Measurements from ENCODE around the gene SYPL1. TPM values are rescaled to one million over a fixed set of nuclear protein-coding genes. Genes with fewer than 3 reads are reported as not detected.

Gene SYPL1
- 55.7 TPM for polyA plus RNA-seq (2013, experiment 1 of 4)
- 52.0 TPM for polyA plus RNA-seq (2013, experiment 2 of 4)
- polyA plus RNA-seq (2013, experiment 3 of 4) = 42.6 TPM
- 51.0 TPM for polyA plus RNA-seq (2013, experiment 4 of 4)

GRCh38 chr7:106112118-106112971 is at the start of gene SYPL1:
Gene SYPL1, minus strand, starts transcription at chr7:106112312. Its CDS starts 104 bp downstream, at chr7:106112208.
- Histone ChIP-seq H3K9me3 (ENCODE audit: control insufficient read depth, low read length) (no peaks in the 10 kb centered on the region), H3K4me3 (ENCODE audit: insufficient read depth, low read depth, low read length) (peak within 1 kb of the TSS; percentile 61), H3K36me3 (ENCODE audit: control insufficient read depth, insufficient read depth, low read length) (no peaks in the 10 kb centered on the region), H3K27ac (ENCODE audit: insufficient read depth, low read depth, low read length, poor library complexity, severe bottlenecking) (peak within 1 kb of the TSS; percentile 65), H3K4me1 (ENCODE audit: control insufficient read depth, insufficient read depth, low read length) (no peaks in the 10 kb centered on the region), H3K27me3 (ENCODE audit: control insufficient read depth, insufficient read depth, low read length, poor library complexity, severe bottlenecking) (peaks cover 7% of the 10 kb centered on the region)
- 2 to 3% methylated on average over 75 to 76 of the region's 76 CpGs for WGBS, 2 experiments

- Histone ChIP-seq H3K4me1 (ENCODE audit: control insufficient read depth, insufficient read depth, low read length) (no peaks in the 10 kb centered on the region), H3K4me3 (ENCODE audit: insufficient read depth, low read depth, low read length) (no peak overlapping the region), H3K36me3 (ENCODE audit: control insufficient read depth, insufficient read depth, low read length) (no peaks in the 10 kb centered on the region)
Observed at GRCh38 chr7:106155027-106155426, 42.9 kb upstream of the SYPL1 start.

GRCh38 chr7:106153891-106154449 is 41.9 kb upstream of the SYPL1 start:
- WGBS, 2 experiments = 62 to 65% methylated on average over 15 of the region's 15 CpGs
- Histone ChIP-seq H3K27me3 (ENCODE audit: control insufficient read depth, insufficient read depth, low read length, poor library complexity, severe bottlenecking) (no peaks in the 10 kb centered on the region), H3K4me1 (ENCODE audit: control insufficient read depth, insufficient read depth, low read length) (no peaks in the 10 kb centered on the region), H3K27ac (ENCODE audit: insufficient read depth, low read depth, low read length, poor library complexity, severe bottlenecking) (no peak overlapping the region), H3K36me3 (ENCODE audit: control insufficient read depth, insufficient read depth, low read length) (no peaks in the 10 kb centered on the region), H3K4me3 (ENCODE audit: insufficient read depth, low read depth, low read length) (no peak overlapping the region), H3K9me3 (ENCODE audit: control insufficient read depth, low read length) (no peaks in the 10 kb centered on the region)

More at GRCh38 chr7:106155027-106155426, 42.9 kb upstream of the SYPL1 start:
- 93 to 95% methylated on average over 4 of the region's 4 CpGs for WGBS, 2 experiments
- no peaks in the 10 kb centered on the region for H3K27me3 ChIP-seq (ENCODE audit: control insufficient read depth, insufficient read depth, low read length, poor library complexity, severe bottlenecking)
- H3K9me3 ChIP-seq (ENCODE audit: control insufficient read depth, low read length) = no peaks in the 10 kb centered on the region
- H3K27ac ChIP-seq (ENCODE audit: insufficient read depth, low read depth, low read length, poor library complexity, severe bottlenecking) = no peak overlapping the region

GRCh38 chr7:106152313-106152665 is 40.2 kb upstream of the SYPL1 start:
- no peaks in the 10 kb centered on the region for H3K27me3 ChIP-seq (ENCODE audit: control insufficient read depth, insufficient read depth, low read length, poor library complexity, severe bottlenecking)
- 76 to 79% methylated on average over 6 of the region's 6 CpGs for WGBS, 2 experiments
- H3K4me3 ChIP-seq (ENCODE audit: insufficient read depth, low read depth, low read length) = no peak overlapping the region
- H3K36me3 ChIP-seq (ENCODE audit: control insufficient read depth, insufficient read depth, low read length) = no peaks in the 10 kb centered on the region
- H3K4me1 ChIP-seq (ENCODE audit: control insufficient read depth, insufficient read depth, low read length) = no peaks in the 10 kb centered on the region
- H3K9me3 ChIP-seq (ENCODE audit: control insufficient read depth, low read length) = no peaks in the 10 kb centered on the region
- H3K27ac ChIP-seq (ENCODE audit: insufficient read depth, low read depth, low read length, poor library complexity, severe bottlenecking) = no peak overlapping the region

GRCh38 chr7:106151459-106152312 is 39.6 kb upstream of the SYPL1 start:
- 92 to 94% methylated on average over 7 of the region's 7 CpGs for WGBS, 2 experiments
- Histone ChIP-seq H3K9me3 (ENCODE audit: control insufficient read depth, low read length) (no peaks in the 10 kb centered on the region), H3K27ac (ENCODE audit: insufficient read depth, low read depth, low read length, poor library complexity, severe bottlenecking) (no peak overlapping the region), H3K27me3 (ENCODE audit: control insufficient read depth, insufficient read depth, low read length, poor library complexity, severe bottlenecking) (no peaks in the 10 kb centered on the region), H3K4me1 (ENCODE audit: control insufficient read depth, insufficient read depth, low read length) (no peaks in the 10 kb centered on the region), H3K4me3 (ENCODE audit: insufficient read depth, low read depth, low read length) (no peak overlapping the region), H3K36me3 (ENCODE audit: control insufficient read depth, insufficient read depth, low read length) (no peaks in the 10 kb centered on the region)

GRCh38 chr7:106143711-106144337 is 31.7 kb upstream of the SYPL1 start:
- Histone ChIP-seq H3K9me3 (ENCODE audit: control insufficient read depth, low read length) (no peaks in the 10 kb centered on the region), H3K4me3 (ENCODE audit: insufficient read depth, low read depth, low read length) (no peak overlapping the region), H3K36me3 (ENCODE audit: control insufficient read depth, insufficient read depth, low read length) (no peaks in the 10 kb centered on the region), H3K27ac (ENCODE audit: insufficient read depth, low read depth, low read length, poor library complexity, severe bottlenecking) (no peak overlapping the region), H3K27me3 (ENCODE audit: control insufficient read depth, insufficient read depth, low read length, poor library complexity, severe bottlenecking) (no peaks in the 10 kb centered on the region), H3K4me1 (ENCODE audit: control insufficient read depth, insufficient read depth, low read length) (no peaks in the 10 kb centered on the region)
- WGBS, 2 experiments = 88 to 89% methylated on average over 10 of the region's 10 CpGs

- H3K27me3 ChIP-seq (ENCODE audit: control insufficient read depth, insufficient read depth, low read length, poor library complexity, severe bottlenecking) = no peaks in the 10 kb centered on the region
- no peak overlapping the region for H3K4me3 ChIP-seq (ENCODE audit: insufficient read depth, low read depth, low read length)
- WGBS, 2 experiments = 88 to 92% methylated on average over 1 of the region's 1 CpG
- no peaks in the 10 kb centered on the region for H3K4me1 ChIP-seq (ENCODE audit: control insufficient read depth, insufficient read depth, low read length)
- H3K9me3 ChIP-seq (ENCODE audit: control insufficient read depth, low read length) = no peaks in the 10 kb centered on the region
- H3K27ac ChIP-seq (ENCODE audit: insufficient read depth, low read depth, low read length, poor library complexity, severe bottlenecking) = no peak overlapping the region
- no peaks in the 10 kb centered on the region for H3K36me3 ChIP-seq (ENCODE audit: control insufficient read depth, insufficient read depth, low read length)
Observed at GRCh38 chr7:106142136-106142535, 30.0 kb upstream of the SYPL1 start.

GRCh38 chr7:106140406-106141173 is 28.5 kb upstream of the SYPL1 start:
- H3K36me3 ChIP-seq (ENCODE audit: control insufficient read depth, insufficient read depth, low read length) = no peaks in the 10 kb centered on the region
- no peaks in the 10 kb centered on the region for H3K9me3 ChIP-seq (ENCODE audit: control insufficient read depth, low read length)
- H3K4me1 ChIP-seq (ENCODE audit: control insufficient read depth, insufficient read depth, low read length) = no peaks in the 10 kb centered on the region
- no peak overlapping the region for H3K27ac ChIP-seq (ENCODE audit: insufficient read depth, low read depth, low read length, poor library complexity, severe bottlenecking)
- no peak overlapping the region for H3K4me3 ChIP-seq (ENCODE audit: insufficient read depth, low read depth, low read length)
- H3K27me3 ChIP-seq (ENCODE audit: control insufficient read depth, insufficient read depth, low read length, poor library complexity, severe bottlenecking) = no peaks in the 10 kb centered on the region
- 93 to 96% methylated on average over 7 of the region's 7 CpGs for WGBS, 2 experiments
